ENCODE measurements around the gene RBM39. TPM values are rescaled to one million over a fixed set of nuclear protein-coding genes. Genes with fewer than 3 reads are reported as not detected.

RBM39 gene
- total and polyA plus RNA-seq, 9 of the 15 experiments (the other 6 are each of a cell fraction or from before 2014, with no cell fraction given) = 143 to 319 (median 228) TPM

- Histone ChIP-seq H4K20me1 (replicated peaks; ENCODE audit: control insufficient read depth, insufficient read depth, low read length) (peaks cover under 1% of the 10 kb centered on the region; the same call in 1 of the 2 replicates), H3K9me1 (ENCODE audit: control insufficient read depth, insufficient read depth, low read length) (no peaks in the 10 kb centered on the region), H3K9ac (ENCODE audit: insufficient read depth in 1 of 2, low read depth in 2 of 2, low read length in 2 of 2) (no peak overlapping the region), H3K4me2 (ENCODE audit: insufficient read depth, low read length) (no peak overlapping the region), H3K9me3 (replicated peaks; ENCODE audit: control insufficient read depth, insufficient read depth, low read depth, low read length) (no peaks in the 10 kb centered on the region), H3K4me1 (replicated peaks in 1 of 2; ENCODE audit: control insufficient read depth in 2 of 2, insufficient read depth in 2 of 2, low read length in 2 of 2) (no peaks in the 10 kb centered on the region), H3K27me3 (ENCODE audit: control insufficient read depth in 2 of 2, insufficient read depth in 2 of 2, low read length in 2 of 2) (no peaks in the 10 kb centered on the region), H3K79me2 (ENCODE audit: control insufficient read depth, insufficient read depth, low read length) (peaks cover 72% of the 10 kb centered on the region), H3K36me3 (ENCODE audit: control insufficient read depth, insufficient read depth, low read length) (peaks cover 99% of the 10 kb centered on the region), H3K4me3 (no peak overlapping the region), H3K27ac (ENCODE audit: extremely low read depth, low read depth, low read length) (no peak overlapping the region), H2AFZ (ENCODE audit: low read depth, low read length) (no peak overlapping the region)
- no peak for ATAC-seq
- in situ Hi-C loops (cut with MboI) (no loop called here), intact Hi-C loops (cut with micrococcal nuclease) (no loop called here)
- CTCF ChIA-PET (ENCODE audit: low intra/inter-chr PET ratio) = no interaction called here
- FAIRE-seq = no peak
- no peak for TF ChIP-seq SRSF7 (optimal IDR thresholded peaks at IDR 0.05; ENCODE audit: low read depth, low read length)
- TF ChIP-seq SOX6 (IDR thresholded peaks at IDR 0.05) = no peak
- TF ChIP-seq RB1 (IDR thresholded peaks at IDR 0.05; ENCODE audit: low read depth) = no peak
- TF ChIP-seq SMARCC2 (IDR thresholded peaks at IDR 0.05; ENCODE audit: low read depth) = no peak
- no peak for TF ChIP-seq FOXM1 (IDR thresholded peaks at IDR 0.05; ENCODE audit: low read depth)
- TF ChIP-seq FOXM1 (CRISPR knock-in tag; IDR thresholded peaks at IDR 0.05; ENCODE audit: low read depth) = no peak
- TF ChIP-seq TRIM25 (IDR thresholded peaks at IDR 0.05; ENCODE audit: borderline replicate concordance) = no peak
- TF ChIP-seq MCM2 (IDR thresholded peaks at IDR 0.05; ENCODE audit: low read depth) = no peak
- no peak for TF ChIP-seq GTF2B (IDR thresholded peaks at IDR 0.05; ENCODE audit: extremely low read depth, insufficient read length)
- no peak for TF ChIP-seq ZKSCAN8 (CRISPR knock-in tag; IDR thresholded peaks at IDR 0.05)
- TF ChIP-seq ZEB2 (IDR thresholded peaks at IDR 0.05) = no peak
- TF ChIP-seq SMARCA5 (IDR thresholded peaks at IDR 0.05) = no peak
- TF ChIP-seq ZNF551 (CRISPR knock-in tag; IDR thresholded peaks at IDR 0.05) = no peak
- no peak for TF ChIP-seq CAMTA2 (CRISPR knock-in tag; conservative IDR thresholded peaks at IDR 0.05)
- no peak for TF ChIP-seq DLX4 (CRISPR knock-in tag; IDR thresholded peaks at IDR 0.05)
- no TSS peak for BruUV-seq (replicated peaks)
- 86% methylated on average over 4 of the region's 4 CpGs for WGBS (ENCODE audit: insufficient coverage, low coverage, missing lambda C conversion rate)
- POLR2A ChIA-PET = interaction anchor here (1.4 to 6.0 kb wide), 5 partner anchors 8 to 21 kb away, joined by 6 to 39 read pairs (median 10); partner anchors contain the start of genes NFS1 and ROMO1
- DNase-seq (ENCODE audit: extremely low read depth in 1 of 4, low spot score in 3 of 4) = no peak
These were observed 27.9 kb downstream of the RBM39 start for GRCh38 chr20:35714127-35714526.
